Right lobe of liver (tissue), 4 donors: ENCODE data around the gene PGLYRP3.

Experiments
- CTCF ChIP-seq, 4 donors: fragments of 200-600 bp in 3 of 4; fragments of 450-650 bp in 1 of 4; IDR thresholded peaks; one replicate each; pipeline versions ENCODE4 v1.5.1 to v1.8.0; 2016 to 2022; ENCODE audit warnings: antibody characterized with exemption in 4 of 4, mild to moderate bottlenecking in 2 of 4
- POLR2A ChIP-seq: fragments of 450-650 bp; IDR thresholded peaks from one replicate; pipeline ENCODE4 v1.6.1; 2017; ENCODE audit warnings: antibody characterized with exemption, mild to moderate bottlenecking
- donor health status: DM: no; HTN: no; CAD: no.
- donor health status: DM: no; HTN: no; CAD: no.
- donor health status: DM: no; HTN: yes; CAD: no.

- TF ChIP-seq CTCF (IDR thresholded peaks at IDR 0.05) (no peak), POLR2A (no peak)
These were observed 37.7 kb upstream of the PGLYRP3 start for GRCh38 chr1:153350321-153350957.
